GM21526 (cell line): ENCODE measurements around the gene GAS7.

Experiments
- ATAC-seq: cut with Tn5 transposase; IDR thresholded peaks from one replicate; pipeline ENCODE4 v1.9.1; 2021; ENCODE audit warnings: moderate library complexity; ENCODE audit not compliant: unreplicated experiment, low FRiP score

Gene GAS7

DNA sequence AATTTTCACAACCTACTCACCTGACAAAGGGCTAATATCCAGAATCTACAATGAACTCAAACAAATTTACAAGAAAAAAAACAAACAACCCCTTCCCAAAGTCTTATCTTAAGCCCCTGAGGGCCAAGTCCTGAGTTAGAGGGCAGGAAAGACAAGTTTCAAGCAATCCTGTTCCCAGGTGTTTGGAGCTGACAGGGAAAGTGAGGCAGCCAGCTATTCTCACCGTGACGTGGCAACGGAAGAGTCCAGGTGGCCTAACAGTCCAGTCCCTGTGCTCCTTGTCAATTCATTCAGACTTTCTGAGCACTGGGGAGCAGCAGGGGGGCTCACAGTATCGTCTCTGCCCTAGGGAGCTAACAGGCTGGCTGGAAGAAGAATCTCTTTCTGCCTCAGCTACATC lies 203.6 kb downstream of the GAS7 start:
- ATAC-seq: no peak

DNA sequence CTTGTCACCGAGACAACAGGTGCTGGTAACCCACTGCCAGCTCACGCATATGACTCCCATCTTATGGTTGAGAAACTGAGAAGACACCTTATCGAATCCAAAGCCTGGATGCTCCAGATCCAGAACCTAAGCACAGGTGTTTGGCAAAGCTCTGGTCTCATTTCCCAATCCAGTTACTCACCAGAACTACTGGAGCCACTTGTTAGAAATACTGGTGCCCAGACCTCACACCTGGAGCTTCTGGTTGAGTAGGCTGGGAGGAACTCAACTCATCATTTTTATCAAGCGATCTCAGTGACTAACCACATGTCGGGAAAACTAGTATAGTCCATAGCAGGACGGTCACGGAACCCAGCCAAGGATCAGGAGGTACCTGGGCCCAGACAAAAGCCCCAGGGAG lies 206.6 kb downstream of the GAS7 start:
- ATAC-seq: no peak

DNA sequence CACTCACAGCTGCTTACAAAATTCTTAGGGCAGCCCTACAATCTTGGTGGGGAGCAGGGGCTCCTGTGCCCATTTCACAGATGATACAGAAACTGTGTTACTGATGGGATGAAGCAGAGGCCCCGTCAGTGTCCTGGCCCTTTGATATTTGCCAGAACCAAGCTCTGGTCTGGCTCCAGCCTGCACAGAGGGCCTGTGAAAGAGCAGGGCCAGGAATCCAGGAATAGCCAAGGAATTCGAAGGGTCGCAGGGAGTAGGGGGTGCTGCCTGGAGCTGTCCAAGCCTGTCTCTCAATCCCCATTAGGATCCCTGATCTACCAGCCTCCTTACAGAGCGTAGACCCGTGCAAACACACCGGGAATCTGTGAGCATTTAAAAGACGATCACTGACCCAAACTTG lies 207.1 kb downstream of the GAS7 start:
- ATAC-seq: no peak

DNA sequence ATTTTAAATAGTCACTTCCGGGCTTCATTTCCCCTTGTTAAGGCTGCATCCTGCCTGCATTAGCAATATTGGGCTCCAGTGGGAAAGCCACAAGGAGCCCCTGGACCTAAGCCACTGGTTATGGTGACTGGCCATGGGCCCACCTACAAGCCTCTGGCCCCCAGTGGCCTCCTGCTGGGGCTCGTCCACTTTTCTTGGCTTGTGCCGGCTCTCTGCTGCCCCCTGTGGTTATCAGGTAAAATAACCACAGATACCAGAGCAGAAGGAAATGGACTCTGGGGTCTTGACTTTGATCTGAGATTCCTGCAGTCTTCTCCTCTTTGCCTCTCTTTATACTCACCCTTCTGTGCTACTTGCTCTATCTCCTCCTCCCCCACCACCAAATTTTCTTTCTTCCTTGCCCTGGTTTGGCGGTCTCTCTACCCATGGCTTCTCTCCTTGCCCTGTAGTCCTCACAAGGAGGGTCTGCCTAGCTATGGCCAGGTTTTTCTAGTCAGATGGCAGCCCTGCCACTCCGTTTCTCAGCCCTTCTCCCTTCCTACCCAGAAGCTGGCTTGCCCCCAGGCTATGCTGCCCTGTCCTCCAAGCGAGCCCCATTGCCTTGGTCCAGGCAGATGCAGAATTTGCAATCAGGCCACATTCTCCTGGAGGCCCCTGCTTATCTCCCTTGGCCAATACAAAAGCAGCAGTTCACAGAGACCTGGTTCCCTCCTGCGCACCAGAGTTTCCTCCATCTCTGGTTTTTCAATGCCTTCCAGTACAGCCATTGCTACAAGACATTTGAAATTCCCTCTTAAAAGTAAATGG lies 210.4 kb downstream of the GAS7 start:
- no peak for ATAC-seq

DNA sequence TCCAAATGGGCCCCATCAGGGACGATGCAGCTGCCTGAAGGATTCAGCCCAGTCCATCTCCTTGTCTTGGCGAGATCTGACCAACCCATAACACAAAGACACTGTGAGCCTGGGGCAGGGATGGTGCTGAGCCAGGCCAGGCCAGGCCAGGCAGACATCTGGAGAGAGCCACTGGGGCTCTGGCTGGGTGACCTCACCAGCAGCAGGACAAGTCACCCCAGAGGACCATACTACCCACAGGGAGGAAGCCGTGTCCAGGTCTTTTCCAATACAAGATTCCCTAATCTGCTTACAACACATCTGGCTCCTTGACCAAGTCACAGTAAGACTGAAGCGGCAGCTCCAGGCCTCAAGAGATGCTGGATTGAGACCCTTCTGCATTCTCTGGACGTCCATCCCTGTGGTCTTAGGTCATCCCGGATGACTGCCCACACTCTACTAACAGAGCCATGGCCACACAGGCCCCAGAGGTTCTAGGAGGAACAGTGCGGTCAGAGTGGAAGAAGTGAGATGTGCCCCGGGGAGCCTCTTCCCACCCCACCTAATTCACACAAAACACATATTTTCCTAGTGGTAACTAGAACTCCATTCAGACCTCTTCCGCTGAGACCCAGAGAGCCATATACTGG lies 211.5 kb downstream of the GAS7 start:
- ATAC-seq: no peak

DNA sequence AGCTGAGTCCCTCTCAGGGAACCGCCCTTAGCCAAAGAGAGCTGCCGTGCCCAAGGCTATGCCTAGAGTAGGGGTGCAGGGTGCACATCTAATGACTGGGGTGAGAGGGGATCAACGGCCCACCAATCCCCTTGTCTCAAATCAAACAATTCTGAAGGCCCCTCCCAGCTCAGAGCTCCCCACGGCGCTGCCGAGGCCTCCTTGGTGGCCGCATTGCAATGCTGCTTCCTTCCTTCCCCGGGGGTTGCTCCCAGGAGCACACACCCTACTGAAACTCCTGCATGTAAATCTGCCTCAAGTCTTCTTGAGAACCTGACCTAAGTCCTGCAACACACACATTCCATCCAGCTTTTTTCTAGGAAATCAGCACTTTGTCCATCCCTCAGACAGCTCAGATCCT lies 212.8 kb downstream of the GAS7 start:
- no peak for ATAC-seq

DNA sequence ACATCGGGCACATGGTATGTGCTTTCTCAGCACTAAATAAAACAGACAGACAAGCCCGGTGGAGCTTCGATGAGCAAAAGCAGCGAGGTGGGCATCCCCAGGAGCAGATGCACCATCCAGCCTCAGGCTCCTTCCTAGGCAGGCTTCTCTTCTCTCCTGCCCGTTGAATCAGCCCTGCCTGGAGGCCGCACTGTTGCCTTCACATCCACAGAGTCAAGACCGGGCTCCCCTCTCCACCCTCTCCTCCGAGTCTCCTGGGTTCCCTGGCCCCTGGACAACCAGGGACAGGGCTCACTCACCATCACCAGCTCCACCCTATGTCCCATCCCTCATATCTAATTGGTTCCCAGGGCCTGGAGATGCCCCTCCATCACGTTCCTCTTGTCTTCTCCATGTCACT lies 213.6 kb downstream of the GAS7 start:
- ATAC-seq: no peak

DNA sequence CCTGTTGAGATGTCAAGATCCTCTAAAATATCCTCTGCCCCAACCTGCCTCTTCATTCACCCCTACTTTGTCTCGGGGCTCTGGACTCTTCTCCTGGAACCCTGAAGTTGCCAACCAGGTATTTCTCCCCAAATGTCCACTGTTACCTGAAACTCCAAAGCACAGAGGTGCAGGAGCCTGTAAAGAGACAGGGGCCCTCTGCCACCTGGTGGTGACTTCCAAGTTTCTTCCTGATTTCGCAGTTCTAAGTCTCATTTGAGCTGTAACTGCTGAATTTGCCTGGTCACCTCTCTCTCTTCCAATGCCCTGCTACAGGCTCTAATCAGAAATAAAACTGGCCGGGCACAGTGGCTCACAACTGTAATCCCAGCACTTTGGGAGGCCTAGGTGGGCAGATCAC lies 216.2 kb downstream of the GAS7 start:
- no peak for ATAC-seq

DNA sequence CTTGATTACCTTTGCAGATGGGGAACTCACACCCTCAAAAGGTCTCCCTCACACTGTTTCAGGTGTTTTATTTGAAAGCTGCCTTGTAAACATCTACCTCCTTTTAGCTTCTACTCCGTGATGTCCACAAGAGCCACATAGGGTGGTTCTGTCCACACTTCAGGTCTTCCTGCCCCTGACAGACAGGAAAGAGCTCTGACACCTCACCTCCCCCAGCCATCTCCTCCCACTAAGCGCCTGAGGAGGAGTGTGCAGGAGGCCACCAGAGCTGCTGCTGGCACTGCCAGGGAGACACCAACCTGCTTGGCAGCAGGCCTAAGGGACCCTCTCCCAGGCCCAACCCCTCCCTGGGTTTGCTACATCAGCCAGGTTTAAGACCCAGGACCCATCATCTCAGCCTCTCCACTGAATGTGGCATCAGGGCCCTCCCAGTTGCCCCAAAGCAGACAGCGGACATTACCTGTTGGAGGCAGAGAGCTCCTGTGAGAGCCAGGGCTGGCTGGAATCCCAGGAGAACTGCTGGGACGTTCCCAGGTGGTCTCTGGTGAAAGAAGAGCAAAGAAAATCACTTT lies 217.0 kb downstream of the GAS7 start:
- no peak for ATAC-seq

DNA sequence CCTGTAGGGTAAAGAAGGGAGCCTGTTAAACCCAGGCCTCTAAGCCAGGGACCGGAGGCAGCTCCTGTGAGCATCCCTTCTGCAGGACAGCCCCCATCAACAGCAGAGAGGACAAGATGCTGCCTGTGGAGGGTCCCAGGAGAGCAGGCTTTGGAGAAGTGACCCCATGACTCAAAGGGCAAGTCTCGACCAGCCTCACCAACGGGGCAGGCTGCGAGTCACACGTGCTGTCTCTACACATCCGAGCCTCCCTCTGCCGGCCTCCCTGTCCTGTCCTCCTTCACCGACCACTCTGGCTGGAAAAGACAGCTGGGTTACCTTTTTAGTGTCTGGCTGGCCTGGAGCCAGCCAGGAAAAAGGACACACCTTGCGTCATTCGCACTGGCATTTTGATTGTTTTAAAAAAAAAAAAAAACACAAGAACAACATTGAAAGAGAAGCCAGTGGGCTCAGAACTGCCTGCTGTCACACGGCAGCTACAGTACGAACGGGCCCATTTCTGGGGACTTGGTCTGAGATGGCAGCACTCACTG lies 218.9 kb downstream of the GAS7 start:
- ATAC-seq: no peak

DNA sequence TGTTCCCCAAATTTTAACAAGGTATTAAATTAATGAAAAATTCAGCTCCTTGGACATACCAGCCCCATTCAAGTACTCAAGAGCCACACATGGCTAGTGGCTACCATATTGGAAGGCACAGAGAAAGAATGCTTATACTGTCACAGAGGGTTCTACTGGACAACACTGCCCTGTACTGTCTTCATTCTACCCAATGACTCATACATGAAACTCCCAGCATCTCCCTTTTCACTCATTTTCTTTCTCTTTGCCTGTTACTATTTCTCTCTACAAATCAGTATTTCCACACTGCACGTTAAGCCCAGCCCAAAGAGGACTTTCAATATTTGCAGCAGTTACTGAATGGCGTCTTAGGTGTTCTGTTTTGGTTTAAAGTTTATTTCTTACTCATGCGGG lies 221.2 kb downstream of the GAS7 start:
- ATAC-seq: no peak

DNA sequence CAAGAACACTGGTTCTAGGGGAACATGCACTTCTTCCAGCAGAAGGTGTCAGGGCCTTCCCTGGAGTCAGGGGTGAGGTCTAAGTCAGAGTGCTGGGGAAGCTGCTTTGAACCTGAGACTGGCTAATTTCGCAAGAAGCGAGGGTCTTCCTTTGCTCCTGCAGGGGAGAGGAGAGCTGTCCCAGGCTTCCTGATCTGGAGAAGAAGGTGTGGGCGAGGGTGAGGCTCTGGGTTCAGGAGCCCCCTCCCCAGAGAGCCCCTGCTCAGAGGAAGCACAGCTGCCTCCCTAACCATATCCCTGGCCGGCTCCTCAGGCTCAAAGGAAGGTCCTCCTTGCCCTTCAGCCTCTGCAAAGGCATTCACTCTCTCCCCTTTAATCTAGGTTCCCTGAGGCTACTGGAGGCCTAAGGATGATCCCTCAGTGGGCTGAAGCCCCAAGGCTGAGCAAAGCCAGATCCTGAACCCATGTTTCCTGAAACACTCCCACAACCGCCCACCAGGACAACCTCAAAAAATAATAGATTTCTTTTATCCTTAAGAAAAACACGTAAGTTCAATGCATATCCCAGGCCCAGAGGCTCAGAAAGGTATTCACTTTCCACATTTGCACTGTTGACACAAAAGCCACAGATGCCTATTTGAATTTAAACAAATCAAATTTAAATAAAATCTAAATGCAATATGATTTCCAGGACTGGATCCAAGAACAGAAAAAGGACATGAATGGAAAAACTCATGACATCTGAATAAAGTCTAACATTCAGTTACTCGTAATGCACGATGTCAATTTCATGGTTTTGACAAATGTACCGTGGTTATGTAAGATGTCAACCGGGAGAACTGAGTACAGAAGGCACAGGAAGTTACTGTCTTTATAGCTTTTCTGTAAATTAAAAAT lies 221.9 kb downstream of the GAS7 start:
- ATAC-seq: no peak

DNA sequence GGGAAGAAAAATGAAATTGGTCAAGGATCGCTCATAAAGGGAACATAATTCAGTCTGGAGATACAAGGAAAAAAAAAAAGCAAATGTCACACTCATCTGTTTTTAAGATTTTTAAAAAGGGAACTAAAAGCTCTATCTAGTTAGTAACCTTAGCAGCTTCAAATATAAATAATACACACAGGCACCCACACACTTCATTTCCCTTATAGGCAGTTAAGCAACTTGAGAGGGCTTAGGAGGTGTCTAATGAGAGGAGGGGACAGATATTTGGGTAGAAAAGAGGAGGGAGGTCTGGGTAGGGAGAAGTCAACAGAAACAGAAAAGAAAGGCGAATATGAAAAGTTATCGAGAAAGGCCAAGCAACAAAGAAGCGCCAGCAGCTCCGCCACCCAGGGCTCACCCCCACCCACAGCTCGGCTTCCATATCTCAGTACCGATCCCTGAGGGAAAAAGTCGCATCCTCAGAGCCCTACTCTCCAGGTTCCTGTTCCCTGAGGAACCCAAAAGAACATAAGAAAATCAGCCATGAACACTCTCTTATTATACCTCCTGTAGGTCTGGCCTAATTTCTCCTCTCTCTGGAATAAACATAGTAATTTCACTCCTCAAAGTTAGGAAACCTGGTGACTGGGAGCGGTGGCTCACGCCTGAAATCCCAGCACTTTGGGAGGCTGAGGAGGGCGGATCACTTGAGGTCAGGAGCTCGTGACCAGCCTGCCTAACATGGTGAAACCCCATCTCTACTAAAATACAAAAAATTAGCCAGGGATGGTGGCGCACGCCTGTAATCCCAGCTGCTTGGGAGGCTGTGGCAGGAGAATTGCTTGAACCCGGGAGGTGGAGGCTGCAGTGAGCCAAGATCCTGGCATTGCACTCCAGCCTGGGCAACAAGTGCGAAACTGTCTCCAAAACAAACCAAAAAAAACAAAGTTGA lies 223.7 kb downstream of the GAS7 start:
- no peak for ATAC-seq

DNA sequence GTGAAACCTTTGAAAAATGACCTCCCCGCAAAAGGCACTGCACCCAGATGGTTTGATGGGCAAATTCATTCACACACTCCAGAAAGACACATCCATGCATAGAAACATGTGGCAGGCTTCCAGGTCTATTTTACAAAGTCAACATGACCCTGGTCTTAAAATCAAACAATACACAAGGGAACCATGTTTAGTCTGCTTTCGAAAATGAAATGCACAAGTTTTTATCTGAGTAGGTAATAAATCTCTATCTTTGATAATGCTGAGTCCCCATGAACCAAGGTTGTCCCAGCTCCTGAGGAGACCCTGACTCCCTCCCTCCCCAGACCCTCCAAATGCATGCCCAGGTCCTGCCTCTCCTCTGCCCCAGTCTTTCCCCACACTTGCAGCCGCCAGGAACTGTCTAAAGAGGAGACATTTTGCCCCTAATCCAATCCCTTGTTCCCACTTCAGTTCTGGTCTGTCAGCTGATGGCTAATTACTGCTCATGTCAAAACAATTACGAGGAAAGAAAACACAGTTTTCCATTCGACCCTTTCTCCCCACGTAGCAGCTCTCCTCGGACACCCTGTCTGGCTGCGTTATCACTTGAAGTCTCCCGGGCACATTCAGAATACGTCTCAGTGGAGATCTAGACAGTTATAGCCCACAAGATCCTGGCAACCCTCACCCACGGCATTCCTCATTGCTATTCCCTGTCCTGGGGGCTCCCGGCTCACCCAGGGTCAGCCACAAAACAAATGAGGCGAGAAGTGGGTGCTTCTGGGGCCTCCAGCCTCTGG lies 224.5 kb downstream of the GAS7 start:
- no peak for ATAC-seq

DNA sequence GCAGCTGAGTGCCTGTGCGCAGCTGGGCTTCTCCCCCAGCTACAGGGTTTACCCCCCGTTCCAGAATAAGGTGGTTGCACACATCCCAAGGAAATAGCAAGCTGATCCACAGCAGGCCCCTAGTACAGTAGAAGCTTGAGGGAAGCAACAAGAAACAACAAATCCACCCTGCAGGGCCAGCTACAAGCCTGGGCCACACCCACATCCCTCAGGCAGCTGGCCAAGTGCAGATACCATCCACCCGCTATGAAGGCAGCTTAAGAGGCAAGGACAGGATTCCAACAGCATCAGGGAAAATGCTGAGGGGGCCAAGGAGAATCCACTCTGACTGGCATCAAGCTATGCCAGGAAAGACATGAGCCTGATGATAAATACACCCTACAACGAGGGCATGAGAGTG lies 226.4 kb downstream of the GAS7 start:
- no peak for ATAC-seq

DNA sequence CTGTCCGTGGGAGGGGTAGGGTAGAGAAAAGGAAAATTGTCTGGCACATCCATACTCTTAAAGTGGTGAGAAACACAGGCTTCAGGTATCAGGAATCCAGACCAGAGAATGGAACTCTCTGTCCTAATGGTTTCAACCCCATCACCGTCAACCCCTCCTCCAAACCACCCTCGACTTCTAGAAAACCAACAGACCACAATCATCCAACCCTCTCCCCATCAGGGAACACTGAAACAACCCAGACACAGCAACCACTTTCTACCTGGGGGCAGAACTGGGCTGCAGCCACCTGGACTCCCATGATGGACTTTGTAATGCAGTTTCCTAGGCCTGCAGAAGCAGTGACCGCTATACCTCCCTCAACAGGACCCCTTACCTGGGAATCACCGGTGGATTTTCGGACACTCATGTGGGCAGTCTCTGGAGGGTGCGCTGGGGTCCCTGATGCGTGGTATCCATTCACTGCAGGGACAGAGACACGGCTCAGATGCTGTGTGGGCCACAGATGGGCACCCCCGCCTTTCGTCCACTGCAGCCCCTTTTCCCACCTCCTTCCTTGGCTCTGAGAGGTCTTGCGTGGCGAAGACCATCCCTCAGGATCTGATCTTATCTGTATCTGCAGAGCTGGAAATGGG lies 229.0 kb downstream of the GAS7 start:
- no peak for ATAC-seq

DNA sequence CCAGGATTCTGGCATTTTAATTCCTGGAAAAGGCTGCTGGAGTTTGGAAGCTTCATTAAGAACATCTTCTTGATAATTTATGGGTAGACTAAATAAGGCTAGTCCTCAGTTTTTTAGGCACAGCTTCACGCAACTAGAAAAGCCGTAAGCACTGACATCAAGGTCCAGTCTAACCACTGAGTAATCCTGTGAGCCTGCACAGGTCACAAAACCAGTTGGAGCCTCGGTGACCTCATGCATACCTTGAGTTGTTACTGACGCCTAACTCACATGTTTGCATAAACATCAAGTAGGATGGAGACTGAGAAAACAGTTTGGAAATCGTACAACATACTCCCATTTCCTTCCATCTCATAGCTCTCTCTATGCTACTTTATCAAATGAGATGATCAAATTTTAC lies 229.5 kb downstream of the GAS7 start:
- no peak for ATAC-seq

DNA sequence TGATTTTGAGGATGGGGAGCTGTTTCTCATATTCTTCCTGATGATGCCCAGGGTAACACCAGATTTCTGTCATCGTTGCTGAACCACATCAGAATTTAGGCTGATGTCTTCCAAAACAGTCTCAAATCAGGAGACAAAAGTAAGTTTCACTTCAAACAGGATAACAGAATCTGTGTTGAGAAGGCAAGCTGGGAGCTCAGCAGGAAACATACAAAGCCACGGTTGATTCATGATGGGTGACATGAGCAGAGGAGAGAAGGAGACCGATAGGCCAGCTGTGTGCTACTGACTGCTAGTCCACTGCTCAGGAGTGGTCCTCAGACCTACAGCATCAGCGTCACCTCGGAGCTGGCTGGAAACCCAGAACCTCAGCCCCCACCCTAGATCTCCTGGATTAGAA lies 230.4 kb downstream of the GAS7 start:
- ATAC-seq: no peak
